ENCODE data around the gene METTL8.
A peak's percentile ranks its signal among the peaks of the same experiment; 100 is the strongest.
"Not testable (repeated sequence)": the region's sequence is repeated elsewhere in the genome, so short reads cannot be mapped to it uniquely, and the experiment has no call there.

The METTL8 gene

GRCh38 chr2:171430516-171431410, 3.0 kb downstream of the METTL8 start:
- DNase-seq (ENCODE audit: low read depth in 2 of 2), result no peak

DNA sequence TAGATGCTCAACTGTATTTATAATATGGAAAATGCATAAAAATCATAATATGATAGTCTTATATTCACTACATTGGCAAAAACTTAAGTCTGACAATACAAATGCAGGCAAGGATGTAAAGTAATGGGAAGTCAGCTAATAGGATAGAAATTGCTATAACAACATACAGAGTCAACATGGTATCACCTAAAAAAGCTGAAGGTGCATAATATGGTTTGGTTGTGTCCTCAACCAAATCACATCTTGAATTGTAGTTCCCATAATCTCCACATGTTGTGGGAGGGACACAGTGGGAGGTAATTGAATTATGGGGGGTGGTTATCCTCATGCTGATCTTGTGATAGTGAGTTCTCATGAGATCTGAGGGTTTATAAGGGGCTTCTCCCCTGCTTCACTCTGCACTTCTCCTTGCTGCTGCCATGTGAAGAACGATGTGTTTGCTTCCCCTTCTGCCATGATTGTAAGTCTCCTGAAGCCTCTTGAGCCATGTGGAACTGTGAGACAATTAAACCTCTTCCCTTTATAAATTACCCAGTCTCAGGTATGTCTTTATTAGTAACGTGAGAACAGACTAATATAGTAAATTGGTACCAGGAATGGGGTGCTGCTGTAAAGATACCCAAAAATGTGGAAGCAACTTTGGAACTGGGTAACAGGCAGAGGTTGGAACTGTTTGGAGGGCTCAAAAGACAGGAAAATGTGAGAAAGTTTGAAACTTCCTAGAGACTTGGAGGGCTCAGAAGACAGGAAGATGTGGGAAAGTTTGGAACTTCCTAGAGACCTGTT, 10.9 kb downstream of the METTL8 start:
- not testable (repeated sequence) for DNase-seq (ENCODE audit: low read depth in 2 of 2)

DNA sequence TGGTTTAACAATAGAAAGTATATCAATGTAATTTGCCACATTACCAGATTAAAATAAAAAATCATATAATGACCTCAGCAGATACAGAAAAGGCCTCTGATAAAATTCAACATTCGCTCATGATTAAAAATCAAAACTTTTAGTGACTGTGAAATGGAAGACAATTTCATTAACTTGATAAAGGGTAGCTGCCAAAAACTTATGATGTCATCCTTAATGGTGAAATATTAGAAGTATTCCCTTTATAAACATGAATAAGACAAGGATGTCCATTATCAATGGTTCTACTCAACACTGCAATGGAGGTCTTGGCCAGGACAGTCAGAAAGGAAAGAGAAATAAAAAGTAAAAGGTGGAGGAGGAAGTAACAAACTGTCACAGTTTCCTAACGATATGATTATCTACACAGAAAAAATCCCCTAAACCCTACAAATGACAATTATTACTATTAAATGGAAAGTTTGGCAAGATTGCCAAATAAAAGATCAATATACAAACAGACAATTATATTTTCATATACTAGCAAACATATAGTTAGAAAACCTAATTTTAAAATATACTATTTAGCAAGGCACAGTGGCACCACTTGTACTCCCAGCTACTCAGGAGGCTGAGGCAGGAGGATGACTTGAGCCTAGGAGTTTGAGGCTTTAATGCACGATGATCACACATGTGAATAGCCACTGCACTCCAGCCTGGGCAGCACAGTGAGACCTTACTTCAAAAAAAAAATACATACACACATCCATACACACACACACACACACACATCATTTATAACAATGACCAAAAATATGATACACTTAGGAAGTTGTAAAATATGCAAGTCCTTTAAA, 12.8 kb downstream of the METTL8 start:
- DNase-seq (ENCODE audit: low read depth in 2 of 2), result no peak

GRCh38 chr2:171419333-171419732, 14.5 kb downstream of the METTL8 start:
- DNase-seq (ENCODE audit: low read depth in 2 of 2), result no peak

DNA sequence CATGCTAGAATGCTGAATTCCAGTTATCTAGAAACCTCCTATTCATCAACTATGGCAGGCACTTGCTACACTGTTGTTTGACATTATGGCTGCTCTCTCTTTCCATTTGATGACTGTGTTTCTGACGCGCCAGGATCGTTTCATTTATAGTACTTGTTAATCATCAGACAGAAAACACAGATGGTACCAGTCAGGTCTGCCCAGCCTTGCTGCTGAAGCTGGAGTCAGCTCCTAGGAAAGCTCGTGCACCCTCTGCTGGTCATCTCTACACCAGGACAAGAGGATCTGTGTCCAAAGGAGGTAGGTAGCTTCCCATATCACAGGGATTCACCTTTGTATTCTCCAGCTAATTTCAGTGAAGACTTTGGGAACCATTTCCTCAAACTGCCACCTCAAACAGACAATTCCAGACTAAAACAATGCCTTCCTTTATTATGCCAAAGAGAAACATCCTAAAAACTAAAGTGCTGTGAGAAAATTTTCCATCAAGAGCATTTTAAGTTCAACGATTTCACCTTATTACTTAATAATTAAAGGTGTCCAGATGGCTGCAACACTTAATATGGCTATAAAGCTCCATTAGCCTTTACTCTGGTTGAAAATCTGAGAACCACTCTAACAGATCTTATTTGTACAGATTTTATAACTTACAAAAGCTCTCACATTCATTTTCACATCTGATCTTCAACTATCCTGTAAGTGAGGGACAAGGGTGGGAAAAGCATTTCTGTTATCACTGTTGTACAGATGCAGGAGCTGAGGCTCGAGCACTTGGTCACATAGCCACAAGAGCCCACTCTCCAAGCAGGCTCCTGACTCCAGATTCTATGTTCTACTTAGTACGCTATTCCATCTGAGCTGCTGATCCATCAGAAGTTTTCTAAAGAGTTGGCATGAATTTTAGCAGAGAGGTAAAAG, 17.5 kb downstream of the METTL8 start:
- DNase-seq (ENCODE audit: low read depth in 2 of 2), result peak; percentile 76 to 77

DNA sequence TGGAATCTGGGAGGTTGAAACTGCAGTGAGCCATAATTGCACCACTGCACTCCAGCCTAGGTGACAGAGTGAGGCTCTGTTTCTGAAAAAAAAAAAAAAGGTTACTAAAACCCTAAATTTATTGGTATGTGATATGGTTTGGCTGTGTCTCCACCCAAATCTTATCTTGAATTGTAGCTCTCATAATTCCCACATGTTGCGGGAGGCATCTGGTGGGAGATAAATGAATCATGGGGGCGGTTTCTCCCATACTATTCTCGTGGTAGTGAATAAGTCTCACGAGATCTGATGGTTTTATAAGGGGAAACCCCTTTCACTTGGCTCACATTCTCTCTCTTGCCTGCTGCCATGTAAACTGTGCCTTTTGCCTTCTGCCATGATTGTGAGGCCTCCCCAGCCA, 19.1 kb downstream of the METTL8 start:
- DNase-seq (ENCODE audit: low read depth in 2 of 2), result not testable (repeated sequence)

GRCh38 chr2:171412571-171413175, 21.1 kb downstream of the METTL8 start:
- DNase-seq (ENCODE audit: low read depth in 2 of 2), result no peak

- no peak for DNase-seq (ENCODE audit: low read depth in 2 of 2)
Observed at GRCh38 chr2:171411791-171412483, 21.9 kb downstream of the METTL8 start.

GRCh38 chr2:171411214-171411613, 22.6 kb downstream of the METTL8 start:
- no peak for DNase-seq (ENCODE audit: low read depth in 2 of 2)

- no peak for DNase-seq (ENCODE audit: low read depth in 2 of 2)
Observed at GRCh38 chr2:171410624-171411023, 23.2 kb downstream of the METTL8 start.

DNA sequence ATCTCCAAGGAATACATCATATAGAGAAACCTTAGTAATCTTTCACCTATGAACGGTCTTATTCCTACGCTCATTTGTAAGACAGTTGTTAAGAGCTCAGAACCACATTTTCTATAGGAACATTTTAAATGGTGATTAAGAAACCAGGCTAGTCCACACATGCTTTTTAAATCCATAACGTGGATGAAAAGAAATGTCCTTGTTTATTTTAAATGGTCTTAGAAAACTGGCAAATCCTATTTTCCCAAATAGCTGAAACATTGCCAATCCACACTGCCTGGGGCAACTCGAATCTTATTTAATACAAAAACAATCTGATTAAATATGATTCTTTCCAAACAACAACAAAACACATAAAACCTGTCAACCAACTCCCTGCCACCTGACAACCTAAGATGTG, 23.7 kb downstream of the METTL8 start:
- no peak for DNase-seq (ENCODE audit: low read depth in 2 of 2)

- no peak for DNase-seq (ENCODE audit: low read depth in 2 of 2)
Observed at GRCh38 chr2:171409436-171409971, 24.3 kb downstream of the METTL8 start.

DNA sequence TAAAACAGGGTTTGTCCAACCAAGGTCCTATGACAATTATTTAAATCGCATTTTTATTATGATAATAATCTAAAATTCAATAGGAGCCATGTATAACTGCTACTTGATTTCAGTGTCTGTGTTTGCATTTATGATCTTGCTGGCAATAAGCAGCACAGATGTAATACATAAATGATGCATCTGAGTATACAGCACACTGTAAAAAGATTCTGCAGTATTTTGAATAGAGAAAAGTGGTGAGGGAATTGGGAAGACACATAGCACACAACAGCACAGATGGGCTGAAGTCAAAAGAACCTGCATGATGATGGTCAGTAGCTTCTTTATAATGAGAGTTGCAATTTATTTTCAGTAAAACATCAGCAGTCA, 26.1 kb downstream of the METTL8 start:
- no peak for DNase-seq (ENCODE audit: low read depth in 2 of 2)

DNA sequence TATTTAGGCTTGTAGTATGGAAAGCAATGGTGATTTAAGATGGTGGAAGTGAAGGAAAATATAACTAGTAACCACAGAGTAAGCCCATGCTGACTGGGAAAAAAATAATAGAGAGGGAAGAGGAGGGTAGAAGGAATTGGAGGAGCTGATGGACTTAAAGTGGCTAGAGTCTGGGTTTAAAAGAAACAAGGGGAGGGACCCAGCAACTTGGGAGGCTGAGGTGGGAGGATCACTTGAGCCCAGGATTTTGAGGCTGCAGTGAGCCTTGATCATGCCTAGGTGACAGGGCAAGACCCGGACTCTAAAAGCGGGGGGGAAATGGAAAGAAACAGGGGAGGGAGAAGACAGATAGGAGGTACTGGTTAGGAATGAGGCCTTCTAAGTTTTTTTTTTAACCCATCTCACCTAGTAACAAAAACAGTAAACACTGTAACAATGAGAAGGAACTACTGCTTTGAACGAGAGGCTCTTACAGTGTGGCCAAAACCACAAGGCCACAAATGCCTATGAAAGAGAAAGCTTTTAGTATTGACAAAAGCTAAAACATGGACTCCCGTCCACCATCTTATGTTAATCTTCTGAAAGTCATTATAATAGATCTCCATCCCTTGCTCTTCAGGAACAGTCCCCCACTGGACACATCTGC, 26.6 kb downstream of the METTL8 start:
- DNase-seq (ENCODE audit: low read depth in 2 of 2), result no peak

DNA sequence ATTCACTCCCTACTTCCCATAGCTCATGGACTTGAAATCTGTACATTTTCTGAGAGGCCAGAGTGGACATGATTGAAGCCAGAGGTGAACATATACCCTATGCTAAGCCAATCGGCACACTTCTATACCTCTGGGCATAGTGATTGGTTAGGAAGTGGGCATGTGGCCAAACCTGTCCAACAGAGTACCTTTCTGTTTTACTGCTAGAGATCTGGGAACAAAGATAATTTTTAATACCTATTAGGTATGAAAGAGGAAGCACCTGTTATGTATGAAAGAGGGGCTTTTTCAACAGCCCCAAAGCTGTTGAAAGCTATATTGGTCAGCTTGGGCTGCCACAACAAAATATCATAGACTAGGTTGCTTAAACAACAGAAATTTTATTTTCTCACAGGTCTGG, 27.7 kb downstream of the METTL8 start:
- DNase-seq (ENCODE audit: low read depth in 2 of 2), result no peak

DNA sequence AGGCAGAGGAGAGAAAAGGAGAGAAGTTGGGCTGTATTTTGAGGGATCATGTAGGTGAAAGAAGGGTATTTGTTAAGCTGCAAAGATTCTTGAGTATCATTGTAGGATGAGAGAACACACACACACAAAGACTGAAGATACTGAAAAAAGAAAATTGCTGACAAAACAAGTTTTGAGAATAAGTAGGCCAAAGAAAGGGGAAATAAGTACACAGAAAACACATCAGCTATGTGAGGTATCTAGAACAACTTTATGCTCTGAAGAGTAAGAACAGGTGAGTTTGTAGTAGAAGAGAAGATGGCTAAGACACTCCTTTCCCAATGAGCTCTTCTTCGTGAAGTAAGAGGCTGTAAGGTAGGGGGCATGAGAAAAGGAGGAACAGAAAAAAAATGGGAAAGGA, 28.2 kb downstream of the METTL8 start:
- no peak for DNase-seq (ENCODE audit: low read depth in 2 of 2)

DNA sequence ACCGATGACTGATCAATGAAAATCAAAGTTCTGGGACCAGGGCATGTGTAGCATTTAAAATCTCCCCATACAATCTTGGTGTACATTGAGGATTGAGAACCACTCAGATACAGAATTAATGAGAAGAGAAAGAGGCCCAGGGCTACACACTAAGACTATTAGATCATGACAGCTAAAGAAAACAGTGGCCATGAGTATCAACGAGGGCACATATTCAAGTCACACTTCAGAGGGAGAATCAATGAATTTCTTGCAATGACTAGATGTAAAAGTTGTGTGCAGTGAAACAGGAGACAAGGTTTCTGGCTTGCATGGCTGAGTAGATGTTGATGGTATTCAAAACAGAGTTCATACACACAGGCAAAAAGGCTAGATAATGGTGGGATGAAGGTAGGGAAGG, 29.1 kb downstream of the METTL8 start:
- no peak for DNase-seq (ENCODE audit: low read depth in 2 of 2)

GRCh38 chr2:171404261-171404660, 29.5 kb downstream of the METTL8 start:
- no peak for DNase-seq (ENCODE audit: low read depth in 2 of 2)

- no peak for DNase-seq (ENCODE audit: low read depth in 2 of 2)
Observed at GRCh38 chr2:171402906-171403580, 30.7 kb downstream of the METTL8 start.

All from activated CD4-positive, alpha-beta T cell treated with anti-CD3 and anti-CD28 coated beads for 24 hours (primary cell).